Stimulated activated CD4-positive, alpha-beta T cell treated with anti-CD3 and anti-CD28 coated beads, Interleukin-1b, Interleukin-23, amount 100 ng/mL, for 1 hour (primary cell): Measurements from ENCODE around the gene FOXO6.

Source experiments
- DNase-seq, 2 donors: peaks; one replicate each; pipeline ENCODE4 v3.0.0-alpha.2; 2020; ENCODE audit warnings: low read depth in 2 of 2

Gene FOXO6

DNA sequence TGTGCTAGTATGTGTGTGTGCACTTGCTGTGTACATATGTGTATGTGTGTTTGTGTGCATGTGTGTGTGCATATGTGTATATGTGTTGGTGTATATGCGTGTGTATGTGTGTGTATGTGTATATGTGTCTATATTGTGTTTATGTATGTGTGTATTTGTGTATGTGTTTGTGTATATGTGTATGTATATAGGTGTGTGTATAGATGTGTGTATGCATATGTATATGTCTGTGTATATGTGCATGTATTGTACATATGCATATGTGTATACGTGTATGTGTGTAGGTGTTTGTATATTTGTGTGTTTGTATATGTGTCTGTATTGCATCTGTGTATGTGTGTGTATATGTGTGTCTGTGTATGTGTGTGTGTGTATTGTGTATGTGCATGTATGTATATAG lies 64.1 kb downstream of the FOXO6 start:
- no peak for DNase-seq

DNA sequence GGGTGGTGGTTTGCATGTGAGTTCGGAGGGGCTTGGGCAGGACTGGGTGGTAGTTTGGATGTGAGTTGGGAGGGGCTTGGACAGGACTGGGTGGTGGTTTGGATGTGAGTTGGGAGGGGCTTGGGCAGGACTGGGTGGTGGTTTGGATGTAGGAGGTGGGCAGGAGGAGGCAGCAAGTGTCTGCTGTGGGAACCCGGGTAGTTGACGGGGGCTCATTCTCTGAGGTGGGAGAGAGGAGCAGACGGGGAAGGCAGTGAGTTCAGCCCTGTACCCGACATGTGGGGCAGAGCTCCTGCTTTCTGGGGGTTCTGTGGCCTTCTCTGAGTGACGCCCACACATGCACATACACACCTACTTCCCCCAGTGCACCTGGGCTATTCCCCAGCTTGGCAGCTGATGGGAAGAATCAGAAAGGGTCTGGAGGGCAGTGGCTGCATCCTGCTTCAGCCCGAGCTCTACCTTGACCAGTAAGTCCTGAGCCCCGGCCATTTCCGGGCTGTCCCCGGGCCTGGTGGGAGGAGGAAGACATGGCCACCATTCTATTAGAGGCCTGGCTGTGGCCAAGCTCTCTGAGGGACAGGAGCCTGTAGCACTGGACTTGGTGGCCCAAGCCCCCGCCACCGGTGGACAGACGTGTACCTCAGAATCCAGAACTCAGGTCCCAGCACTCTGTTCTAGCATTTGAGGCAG lies 65.1 kb downstream of the FOXO6 start:
- no peak for DNase-seq

DNA sequence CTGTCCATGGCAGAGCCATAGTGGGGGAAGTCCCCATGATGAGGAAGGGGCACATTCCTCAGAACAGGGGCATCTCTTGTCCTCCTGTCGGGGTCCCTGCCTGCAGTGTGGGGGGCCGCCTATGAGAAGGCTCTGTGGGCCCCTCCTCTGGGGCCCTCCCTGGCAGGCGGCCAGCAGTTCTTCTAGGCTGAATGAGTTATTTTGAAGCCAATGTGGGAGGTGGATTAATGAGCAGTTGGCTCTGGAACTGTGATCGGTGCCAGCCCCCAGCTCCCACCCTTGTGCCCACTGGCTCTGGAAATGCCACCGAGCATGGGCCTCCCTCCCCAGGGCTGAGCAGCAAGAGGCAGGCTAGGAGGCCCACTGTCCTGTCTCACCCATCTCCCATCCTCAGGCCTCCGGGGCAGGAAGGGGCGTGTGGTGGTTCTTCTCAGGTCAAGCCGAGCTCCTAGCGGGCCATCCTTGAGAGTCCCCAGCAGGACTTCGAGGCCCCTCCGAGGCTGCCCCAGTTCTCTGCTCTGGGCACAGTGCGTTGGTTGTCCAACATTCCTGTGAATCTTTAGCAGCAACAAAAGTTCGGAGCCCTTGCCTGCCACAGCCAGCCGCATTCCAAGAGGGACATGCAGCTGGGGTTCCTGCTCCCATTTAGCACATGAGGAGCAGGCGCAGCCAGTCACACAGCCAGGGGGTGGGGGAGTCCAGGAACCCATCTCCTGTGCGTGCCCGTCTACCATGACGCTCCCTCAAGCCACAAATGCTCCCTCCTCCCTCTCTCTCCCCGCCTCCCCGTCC lies 66.1 kb downstream of the FOXO6 start:
- DNase-seq, result no peak

DNA sequence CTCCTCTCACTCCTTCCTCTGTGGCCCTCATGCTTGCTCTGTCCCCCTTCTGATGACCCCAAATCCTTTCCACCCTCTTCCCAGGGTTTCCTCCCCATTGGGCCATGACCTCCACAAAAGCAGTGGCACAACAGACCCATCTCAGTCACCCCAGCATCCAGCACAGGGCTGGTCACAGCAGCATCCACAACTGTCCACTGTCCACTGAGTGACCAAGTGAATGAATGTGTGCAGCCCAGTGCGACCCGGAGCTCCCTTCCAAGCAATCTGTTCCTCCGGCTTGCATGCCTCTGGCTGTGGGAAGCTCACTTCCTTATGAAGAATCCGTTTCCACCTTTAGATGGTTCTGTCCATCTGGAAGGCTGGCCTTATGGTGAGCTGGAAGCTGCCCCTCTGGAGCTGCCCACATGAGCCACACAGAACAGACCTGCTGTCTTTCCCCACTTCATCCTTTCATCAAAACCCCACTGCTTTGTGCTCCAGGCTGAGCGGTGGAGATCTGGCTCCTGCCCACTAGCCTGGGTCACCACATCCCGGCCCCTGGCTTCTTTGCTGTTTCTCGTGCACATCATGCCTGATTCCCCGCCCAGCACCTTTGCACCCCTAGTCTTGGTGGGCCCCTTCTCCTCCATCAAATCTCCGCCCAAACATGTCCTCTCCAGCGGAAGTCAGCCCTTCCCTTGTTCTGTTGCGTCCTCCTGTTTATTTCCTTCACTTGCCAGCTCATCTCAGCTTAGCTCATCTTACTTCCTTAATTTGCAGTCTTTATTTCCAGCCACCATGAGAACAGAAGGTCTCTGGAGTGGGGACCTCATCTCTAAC lies 66.9 kb downstream of the FOXO6 start:
- DNase-seq, result no peak

DNA sequence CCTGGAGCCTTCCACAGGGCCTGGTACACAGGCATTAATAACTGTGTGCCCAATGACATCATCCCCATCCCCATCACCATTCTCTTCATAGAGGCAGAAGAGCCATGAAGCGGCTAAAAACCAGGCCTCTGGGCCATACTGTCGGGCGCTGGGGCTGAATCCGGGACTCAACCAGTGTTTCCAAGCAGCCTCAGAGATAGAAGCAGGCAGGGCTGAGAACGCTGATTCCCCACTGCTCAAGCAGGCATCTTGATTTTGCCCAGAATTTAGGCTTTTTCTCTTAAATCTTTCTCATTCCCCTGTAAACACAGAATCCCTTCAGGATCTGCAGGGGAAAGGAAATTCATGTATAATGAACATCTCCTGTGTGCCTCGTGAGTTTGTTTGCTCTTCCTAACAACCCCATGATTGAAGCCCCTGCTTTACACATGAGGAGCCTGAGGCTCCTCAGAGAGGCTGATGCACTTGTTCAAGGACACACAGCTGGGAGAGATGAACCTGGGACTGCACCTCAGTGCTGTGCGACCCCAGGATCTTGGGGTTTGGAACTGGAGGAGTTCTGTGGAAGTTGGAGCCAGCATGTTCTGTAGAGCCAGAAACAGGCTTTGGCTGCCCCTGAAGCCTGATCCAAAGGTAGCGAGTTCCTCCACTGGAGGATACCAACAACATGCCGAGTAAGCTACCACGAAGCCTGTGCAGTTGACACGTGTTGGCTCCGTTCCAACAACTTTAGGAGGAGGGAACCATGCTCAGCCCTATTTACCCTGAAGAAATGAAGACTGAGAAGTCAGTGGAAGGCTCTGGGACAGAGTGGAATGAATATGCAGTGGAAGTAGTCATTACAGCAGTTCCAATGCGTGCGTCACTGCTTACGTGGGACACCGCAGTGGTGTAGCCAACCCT lies 67.8 kb downstream of the FOXO6 start:
- DNase-seq, result no peak

DNA sequence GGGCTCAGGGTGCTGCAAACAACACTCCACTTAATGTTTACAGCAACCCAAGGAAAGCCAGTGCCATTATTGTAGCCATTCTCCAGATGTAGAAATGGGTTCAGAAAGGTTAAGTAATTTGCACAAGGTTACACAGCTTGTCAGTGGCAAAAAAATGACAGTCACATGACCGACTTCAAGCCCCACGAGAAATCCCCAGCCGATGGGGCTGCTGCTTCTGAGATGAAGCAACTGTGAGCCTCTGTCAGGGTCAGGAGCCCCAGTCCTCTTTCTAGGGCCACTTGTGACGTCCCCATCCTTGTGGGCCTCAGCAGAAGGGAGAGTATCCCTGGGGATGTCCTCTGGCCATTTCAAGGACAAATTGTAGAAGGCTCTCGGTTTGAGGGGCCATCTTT lies 68.4 kb downstream of the FOXO6 start:
- no peak for DNase-seq

DNA sequence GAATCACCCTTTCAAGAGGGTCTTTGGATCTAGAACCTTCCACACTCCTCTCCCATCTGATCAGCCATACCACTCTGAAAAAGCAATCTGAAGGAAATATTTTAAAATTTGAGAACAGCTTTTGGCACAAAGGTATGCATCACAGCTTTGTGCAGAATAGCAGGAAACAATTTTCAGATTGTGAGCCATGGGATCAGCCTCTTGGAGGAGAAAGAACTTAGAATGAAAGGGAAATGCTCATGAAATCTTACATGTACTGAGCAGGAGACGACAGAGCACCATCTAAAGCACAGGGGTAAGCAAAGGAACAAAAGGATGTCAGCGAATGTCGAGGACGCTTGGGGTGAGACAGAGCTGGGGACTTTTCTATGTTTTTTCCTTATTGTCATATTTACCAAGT lies 68.8 kb downstream of the FOXO6 start:
- no peak for DNase-seq

DNA sequence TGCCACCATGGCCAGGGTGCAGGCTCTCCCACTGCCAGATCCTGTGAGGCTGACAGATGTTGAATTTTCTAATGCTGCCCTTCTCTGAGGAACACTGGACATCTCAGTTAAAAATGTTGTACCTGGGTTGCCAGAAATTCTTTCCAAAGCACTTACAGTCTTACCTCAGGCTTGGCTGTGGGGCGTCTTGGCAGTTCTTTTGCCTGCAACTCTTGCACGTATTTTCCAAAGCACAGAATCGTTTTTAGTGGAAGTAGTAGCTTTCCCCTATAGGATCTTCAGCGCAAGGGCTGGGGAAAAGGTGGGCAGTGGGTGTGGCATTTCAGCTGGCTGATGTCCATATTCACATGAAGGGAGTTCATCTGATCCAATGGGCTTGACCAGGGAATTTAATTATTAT lies 69.3 kb downstream of the FOXO6 start:
- no peak for DNase-seq

DNA sequence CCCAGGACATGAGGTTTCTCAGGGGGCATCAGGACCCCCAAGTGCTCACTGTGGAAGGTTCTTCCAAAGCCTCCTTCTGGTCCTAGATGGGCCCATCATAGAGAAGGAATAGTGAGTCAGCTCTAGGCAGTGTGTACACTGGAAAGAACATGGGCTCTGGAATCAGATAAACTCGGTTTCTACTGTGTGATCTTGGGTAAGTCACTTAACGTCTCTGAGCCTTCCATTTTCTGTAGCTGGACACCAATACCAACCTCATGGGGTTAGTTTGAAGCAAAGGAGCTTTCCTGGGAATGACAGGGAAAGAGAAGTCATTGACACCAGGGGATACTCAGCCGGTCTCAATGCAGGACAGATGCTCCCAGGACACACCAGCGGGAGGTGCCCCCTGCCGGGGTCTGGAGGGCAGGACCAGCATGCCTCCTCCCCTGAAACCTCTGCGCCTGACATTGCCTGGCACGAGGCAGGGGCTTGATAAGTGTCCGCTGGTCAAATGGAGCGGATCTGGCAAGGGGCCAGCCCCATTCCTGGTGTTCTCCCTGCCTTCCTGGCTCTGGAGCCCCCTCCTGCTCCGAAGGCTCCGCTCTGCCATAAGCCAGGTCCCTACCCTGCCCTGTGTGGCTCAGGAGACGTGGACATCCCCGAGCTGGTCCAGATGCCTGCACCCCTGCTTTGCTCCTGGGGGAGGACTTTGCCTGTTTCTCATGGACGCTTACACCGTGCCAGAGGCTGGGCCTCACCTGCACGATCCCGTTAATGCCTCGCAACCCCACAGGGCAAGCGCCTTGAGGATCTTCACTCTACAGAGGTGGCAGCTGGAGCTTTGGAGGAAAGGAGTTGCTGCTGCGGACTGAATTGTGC lies 70.5 kb downstream of the FOXO6 start:
- no peak for DNase-seq
